H1 (cell line): ENCODE measurements around the gene TEX28. TPM values are rescaled to one million over a fixed set of nuclear protein-coding genes. Genes with fewer than 3 reads are reported as not detected.

Experiments
- CTCF ChIA-PET: fragments of 300-600 bp; sonication (Branson Sonifier 250); formaldehyde crosslinking; loops from one replicate; lab custom pipeline; 2021; ENCODE audit not compliant: partially characterized antibody; lab: Charles Lee
- POLR2A ChIA-PET: fragments of 300-600 bp; sonication (Branson Sonifier 250); formaldehyde crosslinking; loops from one replicate; lab custom pipeline; 2021; ENCODE audit warnings: inconsistent platforms; ENCODE audit not compliant: partially characterized antibody; lab: Charles Lee
- DNase-seq, 2 experiments: peaks; one replicate each; pipeline versions ENCODE4 v3.0.0 to v3.0.0-alpha.2; 2010 to 2022; ENCODE audit warnings: low spot score in 2 of 2, low read depth in 1 of 2, mixed read lengths in 1 of 2
- FAIRE-seq: peaks from 2 replicates; lab custom pipeline; 2011; peaks lifted over from hg19 to GRCh38; lab: Jason Lieb, UNC
- H2AFZ ChIP-seq: 2 replicates; pipeline ENCODE4 v1.8.1; 2012; ENCODE audit warnings: low read length, inconsistent platforms
- H2AK5ac ChIP-seq: 2 replicates; pipeline ENCODE4 v1.6.1; 2013; ENCODE audit warnings: low read depth, low read length
- H2BK120ac ChIP-seq: replicated peaks from 2 replicates; pipeline ENCODE3; 2013; ENCODE audit warnings: low read depth, low read length, inconsistent platforms
- H2BK12ac ChIP-seq: 2 replicates; pipeline ENCODE4 v1.6.1; 2013; ENCODE audit warnings: low read depth, low read length
- H2BK15ac ChIP-seq: 2 replicates; pipeline ENCODE4 v1.6.1; 2013; ENCODE audit warnings: low read length
- H2BK20ac ChIP-seq: 2 replicates; pipeline ENCODE4 v1.6.1; 2013; ENCODE audit warnings: low read length
- H2BK5ac ChIP-seq: 2 replicates; pipeline ENCODE4 v1.6.1; 2013; ENCODE audit warnings: low read depth, low read length
- H3K14ac ChIP-seq: 2 replicates; pipeline ENCODE4 v1.6.1; 2013; ENCODE audit warnings: inconsistent platforms; ENCODE audit not compliant: insufficient read length
- H3K18ac ChIP-seq: 2 replicates; pipeline ENCODE4 v1.6.1; 2013; ENCODE audit warnings: low read length; ENCODE audit errors: extremely low read depth
- H3K23ac ChIP-seq: 2 replicates; pipeline ENCODE4 v1.6.1; 2013; ENCODE audit warnings: inconsistent platforms; ENCODE audit not compliant: insufficient read length
- H3K23me2 ChIP-seq: 2 replicates; pipeline ENCODE4 v1.6.1; 2013; ENCODE audit warnings: low read depth, low read length
- H3K27ac ChIP-seq: 2 replicates; pipeline ENCODE4 v1.6.1; 2011; ENCODE audit warnings: low read depth, low read length, inconsistent platforms
- H3K27me3 ChIP-seq, 4 experiments: replicated peaks in 1 of 4; 1 replicate in 1 of 4; 2 replicates in 3 of 4; pipeline versions ENCODE4 v1.6.1 to v1.8.1; 2011 to 2013; ENCODE audit warnings: low read length in 3 of 4, mild to moderate bottlenecking in 3 of 4, inconsistent platforms in 2 of 4, mixed read lengths in 2 of 4, moderate library complexity in 1 of 4; ENCODE audit not compliant: control insufficient read depth in 3 of 4, insufficient read depth in 3 of 4; ENCODE audit errors: extremely low read depth in 1 of 4
- H3K36me3 ChIP-seq, 4 experiments: 2 replicates each; pipeline versions ENCODE4 v1.6.1 to v1.8.1; 2011 to 2013; ENCODE audit warnings: mild to moderate bottlenecking in 4 of 4, low read length in 3 of 4, moderate library complexity in 2 of 4, control low read depth in 1 of 4, inconsistent platforms in 1 of 4; ENCODE audit not compliant: insufficient read depth in 4 of 4, control insufficient read depth in 2 of 4
- H3K4ac ChIP-seq: replicated peaks from 2 replicates; pipeline ENCODE3; 2013; ENCODE audit warnings: low read length, low read depth, mixed read lengths, inconsistent platforms; ENCODE audit not compliant: insufficient read length
- H3K4me1 ChIP-seq, 4 experiments: replicated peaks in 1 of 4; 1 replicate in 1 of 4; 2 replicates in 3 of 4; pipeline versions ENCODE4 v1.6.1 to v1.8.1; 2011 to 2013; ENCODE audit warnings: low read length in 3 of 4, inconsistent platforms in 2 of 4, mixed read lengths in 1 of 4; ENCODE audit not compliant: insufficient read depth in 4 of 4, control insufficient read depth in 3 of 4
- H3K4me2 ChIP-seq, 2 experiments: 2 replicates each; pipeline versions ENCODE4 v1.6.1 to v1.8.1; 2011 to 2013; ENCODE audit warnings: low read depth in 2 of 2, low read length in 2 of 2, control low read depth in 1 of 2, inconsistent platforms in 1 of 2, mild to moderate bottlenecking in 1 of 2; ENCODE audit not compliant: insufficient read depth in 1 of 2
- H3K4me3 ChIP-seq, 4 experiments: fragments of 200-600, 300-600 bp in 1 of 4; sonication (generic), shearing (Covaris generic), sonication (Bioruptor Twin) in 1 of 4; 2 replicates each; pipeline versions ENCODE4 v1.5.1 to v1.8.1; 2011 to 2016; ENCODE audit warnings: low read length in 4 of 4, low read depth in 3 of 4, control low read depth in 2 of 4, inconsistent platforms in 2 of 4, mild to moderate bottlenecking in 2 of 4, mixed read lengths in 1 of 4, moderate library complexity in 1 of 4; ENCODE audit not compliant: insufficient read depth in 2 of 4; ENCODE audit errors: extremely low read depth in 1 of 4
- H3K56ac ChIP-seq: replicated peaks from 2 replicates; pipeline ENCODE3; 2013; ENCODE audit warnings: low read depth, mild to moderate bottlenecking, mixed read lengths, low read length, inconsistent platforms; ENCODE audit not compliant: insufficient read length
- H3K79me1 ChIP-seq: 2 replicates; pipeline ENCODE4 v1.6.1; 2013; ENCODE audit warnings: low read depth, low read length, control low read depth
- H3K79me2 ChIP-seq, 2 experiments: 2 replicates each; pipeline versions ENCODE4 v1.6.1 to v1.8.1; 2012 to 2013; ENCODE audit warnings: low read length in 2 of 2, mild to moderate bottlenecking in 2 of 2, inconsistent platforms in 1 of 2; ENCODE audit not compliant: insufficient read depth in 2 of 2, control insufficient read depth in 1 of 2
- H3K9ac ChIP-seq, 4 experiments: replicated peaks in 1 of 4; 1 replicate in 1 of 4; 2 replicates in 3 of 4; pipeline versions ENCODE4 v1.6.1 to v1.8.1; 2011 to 2013; ENCODE audit warnings: low read depth in 3 of 4, low read length in 3 of 4, control low read depth in 2 of 4, mild to moderate bottlenecking in 2 of 4, moderate library complexity in 2 of 4, inconsistent platforms in 1 of 4; ENCODE audit errors: extremely low read depth in 1 of 4
- H3K9me3 ChIP-seq, 2 experiments: 2 replicates each; pipeline versions ENCODE4 v1.6.1 to v1.8.1; 2012 to 2013; ENCODE audit warnings: mild to moderate bottlenecking in 2 of 2, moderate library complexity in 2 of 2, control low read depth in 1 of 2, inconsistent platforms in 1 of 2, low read depth in 1 of 2, low read length in 1 of 2, mixed read lengths in 1 of 2; ENCODE audit not compliant: insufficient read depth in 2 of 2
- H4K20me1 ChIP-seq, 2 experiments: replicated peaks in 1 of 2; 2 replicates each; pipeline versions ENCODE3 to v1.8.1; 2011 to 2013; ENCODE audit warnings: inconsistent platforms in 2 of 2, low read length in 2 of 2, mild to moderate bottlenecking in 1 of 2; ENCODE audit not compliant: insufficient read depth in 2 of 2, control insufficient read depth in 1 of 2
- H4K5ac ChIP-seq: 2 replicates; pipeline ENCODE4 v1.6.1; 2013; ENCODE audit warnings: low read length, low read depth, mixed read lengths, inconsistent platforms; ENCODE audit not compliant: insufficient read length
- H4K8ac ChIP-seq: 2 replicates; pipeline ENCODE4 v1.8.0; 2013; ENCODE audit warnings: mild to moderate bottlenecking, moderate library complexity, low read length, inconsistent platforms; ENCODE audit not compliant: insufficient read depth; ENCODE audit errors: extremely low read depth
- H4K91ac ChIP-seq: replicated peaks from 2 replicates; pipeline ENCODE3; 2013; ENCODE audit warnings: low read length, mixed read lengths, inconsistent platforms; ENCODE audit not compliant: insufficient read length
- BRCA1 ChIP-seq: IDR thresholded peaks from 2 replicates; pipeline ENCODE4 v1.6.1; 2012; ENCODE audit warnings: low read depth, low read length, improper control_type of control experiment
- CBX8 ChIP-seq: fragments of 300-800, 300-1000 bp; sonication (generic); IDR thresholded peaks from 2 replicates; pipeline ENCODE4 v1.7.1; 2016; ENCODE audit warnings: low read depth, low read length, borderline replicate concordance
- CHD2 ChIP-seq: IDR thresholded peaks from 2 replicates; pipeline ENCODE4 v1.6.1; 2012; ENCODE audit warnings: low read length, improper control_type of control experiment
- EP300 ChIP-seq, 2 experiments: IDR thresholded peaks; 1 replicate in 1 of 2; 2 replicates in 1 of 2; pipeline ENCODE4 v1.6.1; 2011 to 2012; ENCODE audit warnings: low read depth in 2 of 2, low read length in 2 of 2, mild to moderate bottlenecking in 2 of 2, borderline replicate concordance in 1 of 2, inconsistent platforms in 1 of 2, moderate library complexity in 1 of 2
- HDAC6 ChIP-seq: IDR thresholded peaks from one replicate; pipeline ENCODE4 v1.7.1; 2012; ENCODE audit warnings: low read depth, mild to moderate bottlenecking, inconsistent platforms, low read length, moderate library complexity
- RBBP5 ChIP-seq: IDR thresholded peaks from 2 replicates; pipeline ENCODE4 v1.7.1; 2012; ENCODE audit warnings: low read depth, mild to moderate bottlenecking, inconsistent platforms, low read length, moderate library complexity, borderline replicate concordance
- SIX5 ChIP-seq: IDR thresholded peaks from 2 replicates; pipeline ENCODE4 v1.6.1; 2011; ENCODE audit warnings: mild to moderate bottlenecking, low read depth, low read length
- SP4 ChIP-seq: IDR thresholded peaks from 2 replicates; pipeline ENCODE4 v1.6.1; 2012; ENCODE audit warnings: low read length, inconsistent platforms
- TAF1 ChIP-seq: IDR thresholded peaks from 2 replicates; pipeline ENCODE4 v1.6.1; 2011; ENCODE audit warnings: mild to moderate bottlenecking, low read depth, low read length
- TEAD4 ChIP-seq: IDR thresholded peaks from 2 replicates; pipeline ENCODE4 v1.6.1; 2012; ENCODE audit warnings: low read depth, low read length, inconsistent platforms, mixed read lengths
- USF2 ChIP-seq: IDR thresholded peaks from 2 replicates; pipeline ENCODE4 v1.6.1; 2011; ENCODE audit warnings: low read length, improper control_type of control experiment
- YY1 ChIP-seq: IDR thresholded peaks from 2 replicates; pipeline ENCODE4 v1.6.1; 2011; ENCODE audit warnings: low read depth, mild to moderate bottlenecking, low read length
- WGBS, 2 experiments: shearing (Covaris generic) in 1 of 2; methylation state at CpG; one replicate each; pipeline versions ENCODE4 v1.1.6 to v1.1.7; 2013 to 2015; ENCODE audit warnings: low lambda C conversion rate in 2 of 2, mixed read lengths in 2 of 2, inconsistent platforms in 1 of 2, low coverage in 1 of 2, missing lambda C conversion rate in 1 of 2; ENCODE audit not compliant: insufficient replicate concordance in 2 of 2, insufficient coverage in 1 of 2, insufficient read length in 1 of 2; ENCODE audit errors: extremely low coverage in 1 of 2, missing lambda C conversion rate in 1 of 2; 5-methylcytosine and 5-hydroxymethylcytosine counted together
- polyA plus RNA-seq, 7 experiments: library from polyadenylated mRNA; depleted of rRNA in 3 of 7; stranded (reverse) in 5 of 7; unstranded in 2 of 7; fragments of >200 nt in 5 of 7; fragments of 200-250 nt in 2 of 7; gene quantifications; 1 replicate in 5 of 7; 2 replicates in 1 of 7; 4 replicates in 1 of 7; pipeline versions ENCODE4 v1.2.1 to v1.2.3, GENCODE V29; 2011 to 2013; ENCODE audit warnings: missing spikeins in 2 of 7, mixed read lengths in 2 of 7
- total RNA-seq: library from RNA; stranded (reverse); fragmentation: NEBNext Ultra II Directional; extraction: Animal tissue kit (Norgen Biotek cat#: 25700); gene quantifications from 2 replicates; pipeline ENCODE4 v1.2.1, GENCODE V29; 2021
- TF ChIP-seq, protein P1 (sequence below): IDR thresholded peaks from 2 replicates; pipeline ENCODE4 v1.6.1; 2012; ENCODE audit warnings: low read length, inconsistent platforms

TEX28 gene
- total and polyA plus RNA-seq, 2 of the 8 experiments (the other 6 are each of a cell fraction or from before 2014, with no cell fraction given) = not detected

DNA sequence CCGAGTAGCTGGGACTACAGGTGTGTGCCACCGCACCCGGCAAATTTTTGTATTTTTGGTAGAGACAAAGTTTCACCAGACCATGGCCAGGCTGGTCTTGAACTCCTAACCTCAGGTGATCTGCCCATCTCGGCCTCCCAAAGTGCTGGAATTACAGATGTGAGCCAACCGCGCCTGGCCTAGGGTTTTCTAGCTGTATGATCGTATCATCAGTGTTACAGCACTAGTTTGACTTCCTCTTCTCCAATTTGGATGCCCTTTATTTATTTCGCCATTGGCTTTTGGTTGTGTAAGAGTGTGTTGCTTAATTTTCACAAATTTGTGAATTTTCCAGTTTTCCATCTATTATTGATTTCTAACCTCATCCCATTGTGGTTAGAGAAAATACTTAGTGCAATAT is 5.9 kb upstream of the TEX28 start:
- Histone ChIP-seq H3K14ac (no peak overlapping the region), H2BK12ac (no peak overlapping the region), H3K9ac (no peak overlapping the region), H3K27ac (no peak overlapping the region), H3K4me3 (no peak overlapping the region), H2BK15ac (no peak overlapping the region), H3K27me3 (no peaks in the 10 kb centered on the region), H2AK5ac (no peak overlapping the region), H3K79me1 (no peaks in the 10 kb centered on the region), H4K8ac (no peak overlapping the region), H2BK20ac (no peak overlapping the region), H3K23ac (no peak overlapping the region), H3K4me1 (peaks cover 0 to 3% (median 0%) of the 10 kb centered on the region in 4 experiments; a peak in 1 of 7 replicates), H3K18ac (no peak overlapping the region), H4K20me1 (no peaks in the 10 kb centered on the region), H3K79me2 (no peaks in the 10 kb centered on the region), H4K5ac (no peak overlapping the region), H3K23me2 (no peaks in the 10 kb centered on the region), H3K4ac (no peak overlapping the region), H3K36me3 (no peaks in the 10 kb centered on the region), H3K56ac (no peak overlapping the region), H3K4me2 (no peak overlapping the region), H3K9me3 (no peaks in the 10 kb centered on the region), H2AFZ (no peak overlapping the region), H2BK120ac (no peak overlapping the region), H2BK5ac (no peak overlapping the region), H4K91ac (no peak overlapping the region)
- CTCF ChIA-PET = no interaction called here
- DNase-seq (no peak), FAIRE-seq (no peak)
- 94% methylated on average over 8 of the region's 8 CpGs; no CpG with 5 or more reads in 1 of the 2 experiments for WGBS, 2 experiments
- POLR2A ChIA-PET = no interaction called here
- TF ChIP-seq TAF1 (no peak), CHD2 (no peak), SIX5 (no peak), EP300 (IDR thresholded peaks at IDR 0.05; ENCODE audit: borderline replicate concordance in 1 of 2, low read depth in 2 of 2, low read length in 2 of 2) (no peak), YY1 (no peak), RBBP5 (no peak), HDAC6 (no peak), BRCA1 (no peak), CBX8 (no peak), SP4 (no peak), USF2 (no peak), TEAD4 (no peak)
- TF ChIP-seq, protein P1, sequence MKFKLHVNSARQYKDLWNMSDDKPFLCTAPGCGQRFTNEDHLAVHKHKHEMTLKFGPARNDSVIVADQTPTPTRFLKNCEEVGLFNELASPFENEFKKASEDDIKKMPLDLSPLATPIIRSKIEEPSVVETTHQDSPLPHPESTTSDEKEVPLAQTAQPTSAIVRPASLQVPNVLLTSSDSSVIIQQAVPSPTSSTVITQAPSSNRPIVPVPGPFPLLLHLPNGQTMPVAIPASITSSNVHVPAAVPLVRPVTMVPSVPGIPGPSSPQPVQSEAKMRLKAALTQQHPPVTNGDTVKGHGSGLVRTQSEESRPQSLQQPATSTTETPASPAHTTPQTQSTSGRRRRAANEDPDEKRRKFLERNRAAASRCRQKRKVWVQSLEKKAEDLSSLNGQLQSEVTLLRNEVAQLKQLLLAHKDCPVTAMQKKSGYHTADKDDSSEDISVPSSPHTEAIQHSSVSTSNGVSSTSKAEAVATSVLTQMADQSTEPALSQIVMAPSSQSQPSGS = no peak
